Measurements from ENCODE around the gene EGFL8.
"Not testable (repeated sequence)": the region's sequence is repeated elsewhere in the genome, so short reads cannot be mapped to it uniquely, and the experiment has no call there.

The EGFL8 gene

GRCh38 chr6:32195902-32196681 lies 31.7 kb downstream of the EGFL8 start:
- peak in 1 of 3 experiments; percentile 40 for DNase-seq (ENCODE audit: low read depth in 3 of 3)

- no peak for DNase-seq (ENCODE audit: low read depth in 3 of 3)
Observed at GRCh38 chr6:32196682-32197616, 32.6 kb downstream of the EGFL8 start.

GRCh38 chr6:32198345-32198696 lies 33.9 kb downstream of the EGFL8 start:
- no peak for DNase-seq (ENCODE audit: low read depth in 3 of 3)

GRCh38 chr6:32198866-32199265 lies 34.5 kb downstream of the EGFL8 start:
- no peak for DNase-seq (ENCODE audit: low read depth in 3 of 3)

- DNase-seq (ENCODE audit: low read depth in 3 of 3) = no peak
Observed at GRCh38 chr6:32200711-32201475, 36.5 kb downstream of the EGFL8 start.

GRCh38 chr6:32202186-32202585 lies 37.8 kb downstream of the EGFL8 start:
- no peak for DNase-seq (ENCODE audit: low read depth in 3 of 3)

GRCh38 chr6:32203426-32204267 lies 39.3 kb downstream of the EGFL8 start:
- no peak for DNase-seq (ENCODE audit: low read depth in 3 of 3)

- DNase-seq (ENCODE audit: low read depth in 3 of 3) = no peak
Observed at GRCh38 chr6:32204268-32204715, 39.9 kb downstream of the EGFL8 start.

GRCh38 chr6:32208996-32209395 lies 44.6 kb downstream of the EGFL8 start:
- no peak for DNase-seq (ENCODE audit: low read depth in 3 of 3)

GRCh38 chr6:32210191-32210601 lies 45.8 kb downstream of the EGFL8 start:
- no peak for DNase-seq (ENCODE audit: low read depth in 3 of 3)

GRCh38 chr6:32211432-32211831 lies 47.0 kb downstream of the EGFL8 start:
- DNase-seq (ENCODE audit: low read depth in 3 of 3) = not testable (repeated sequence)

- no peak for DNase-seq (ENCODE audit: low read depth in 3 of 3)
Observed at GRCh38 chr6:32212076-32212760, 47.8 kb downstream of the EGFL8 start.

GRCh38 chr6:32213649-32214048 lies 49.3 kb downstream of the EGFL8 start:
- no peak for DNase-seq (ENCODE audit: low read depth in 3 of 3)

- no peak for DNase-seq (ENCODE audit: low read depth in 3 of 3)
Observed at GRCh38 chr6:32214126-32214525, 49.7 kb downstream of the EGFL8 start.

- DNase-seq (ENCODE audit: low read depth in 3 of 3) = no peak
Observed at GRCh38 chr6:32215617-32216016, 51.2 kb downstream of the EGFL8 start.

GRCh38 chr6:32216285-32216684 lies 51.9 kb downstream of the EGFL8 start:
- DNase-seq (ENCODE audit: low read depth in 3 of 3) = no peak

GRCh38 chr6:32216998-32217397 lies 52.6 kb downstream of the EGFL8 start:
- DNase-seq (ENCODE audit: low read depth in 3 of 3) = no peak

Measured in stimulated activated CD4-positive, alpha-beta T cell treated with anti-CD3 and anti-CD28 coated beads, TNF-alpha, amount 100 ng/mL, for 4 hours (primary cell).